Measurements from ENCODE around the gene TJP1.
"Not testable (repeated sequence)": the region's sequence is repeated elsewhere in the genome, so short reads cannot be mapped to it uniquely, and the experiment has no call there.

The TJP1 gene

GRCh38 chr15:29696950-29697738, 125.1 kb downstream of the TJP1 start:
- no peak for DNase-seq

DNA sequence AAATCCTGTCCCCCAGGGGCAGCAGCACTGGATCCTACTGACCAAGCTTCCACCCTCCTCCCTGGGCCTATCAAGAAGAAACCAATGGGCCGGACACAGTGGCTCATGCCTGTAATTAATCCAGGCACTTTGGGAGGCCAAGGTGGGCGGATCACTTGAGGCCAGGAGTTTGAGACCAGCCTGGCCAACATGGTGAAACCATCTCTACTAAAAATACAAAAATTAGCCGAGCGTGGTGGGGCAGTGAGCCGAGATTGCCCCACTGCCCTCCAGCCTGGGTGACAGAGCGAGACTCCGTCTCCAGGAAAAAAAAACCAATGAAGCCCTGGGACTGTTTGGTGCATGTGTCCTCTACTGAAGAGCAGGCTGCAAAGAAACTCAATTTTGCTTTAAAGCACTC, 125.8 kb downstream of the TJP1 start:
- DNase-seq = not testable (repeated sequence)

DNA sequence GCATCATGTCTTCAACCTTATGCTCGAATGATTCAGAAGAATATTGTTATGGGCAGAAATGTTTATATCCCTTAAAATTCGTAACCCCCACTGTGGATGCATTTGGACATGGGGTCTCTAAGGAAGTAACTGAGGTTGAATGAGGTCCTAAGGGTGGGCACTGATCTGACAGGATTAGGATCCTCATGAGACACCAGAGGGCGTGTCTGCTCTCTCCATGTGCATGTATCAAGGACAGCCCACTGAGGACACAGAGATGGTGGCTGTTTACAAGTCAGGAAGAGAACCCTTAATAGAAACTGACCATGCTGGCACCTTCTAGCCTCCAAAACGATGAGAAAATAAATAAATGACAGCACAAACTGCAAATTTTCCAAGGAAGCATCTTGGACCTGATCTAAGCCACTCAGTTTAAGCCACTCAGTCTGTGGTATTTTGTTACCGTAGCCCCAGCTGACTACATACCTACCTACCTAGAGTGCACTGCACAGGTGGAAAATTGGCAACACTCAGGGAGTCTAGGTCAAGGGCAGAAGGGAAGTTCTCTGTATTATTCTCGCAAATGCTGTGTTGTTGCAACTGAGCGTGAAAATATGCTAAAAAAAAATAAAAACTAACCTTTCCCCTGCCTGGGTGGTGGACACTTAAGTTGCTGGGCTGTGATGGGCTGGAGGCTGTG, 126.6 kb downstream of the TJP1 start:
- no peak for DNase-seq

- DNase-seq = no peak
These were observed 129.0 kb downstream of the TJP1 start for GRCh38 chr15:29693225-29693624.

DNA sequence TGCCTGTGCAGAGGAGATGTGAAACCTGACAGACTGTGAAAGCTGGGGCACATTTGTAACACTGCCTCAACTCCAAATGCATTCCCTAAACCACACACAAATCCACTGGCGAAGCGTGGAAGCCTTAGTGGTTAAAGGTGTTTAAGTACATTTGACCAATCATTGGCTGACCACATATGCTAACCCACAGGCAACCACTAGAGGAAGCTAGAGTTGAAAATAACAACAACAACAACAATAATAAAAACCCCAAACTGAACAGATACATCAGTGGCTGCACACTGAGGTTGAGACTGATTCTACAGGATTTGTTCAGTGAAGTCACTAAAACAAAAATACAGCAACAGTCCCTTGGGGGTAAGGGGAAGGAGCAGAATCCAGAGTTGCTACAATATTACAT, 129.7 kb downstream of the TJP1 start:
- no peak for DNase-seq

GRCh38 chr15:29690765-29691475, 131.3 kb downstream of the TJP1 start:
- no peak for DNase-seq

DNA sequence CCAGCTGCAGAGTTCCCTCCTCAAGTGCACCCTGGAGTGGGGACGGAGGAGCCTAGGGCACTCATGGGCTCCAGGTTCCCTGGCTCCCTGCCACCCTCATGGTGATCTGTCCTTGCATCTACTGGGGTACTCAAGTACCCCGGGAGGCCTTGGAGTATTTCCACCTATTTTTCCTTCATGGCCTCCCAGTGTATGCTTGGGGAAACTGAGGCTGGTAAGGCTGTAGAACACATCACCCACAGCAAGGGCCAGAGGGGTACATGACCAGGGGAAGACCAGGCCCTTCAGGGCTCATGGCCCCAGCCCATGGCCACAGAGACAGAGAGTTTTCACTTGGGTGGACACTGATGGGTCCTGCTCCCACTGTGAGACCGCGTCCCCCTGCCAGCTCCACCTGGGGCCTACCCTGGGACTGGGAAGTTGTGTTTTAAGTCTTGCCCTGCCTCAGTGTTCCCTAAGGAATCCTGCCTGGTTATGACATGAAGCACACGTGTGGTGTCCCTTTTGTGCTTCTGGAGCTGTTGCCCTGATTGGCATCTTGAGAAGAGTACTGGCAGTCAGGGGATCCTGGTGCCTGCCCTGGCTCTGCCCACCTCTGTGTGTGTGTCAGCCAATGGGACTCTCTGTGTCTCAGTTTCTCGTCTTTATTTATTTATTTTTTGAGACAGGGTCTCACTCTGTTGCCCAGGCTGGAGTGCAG, 132.8 kb downstream of the TJP1 start:
- no peak for DNase-seq

DNA sequence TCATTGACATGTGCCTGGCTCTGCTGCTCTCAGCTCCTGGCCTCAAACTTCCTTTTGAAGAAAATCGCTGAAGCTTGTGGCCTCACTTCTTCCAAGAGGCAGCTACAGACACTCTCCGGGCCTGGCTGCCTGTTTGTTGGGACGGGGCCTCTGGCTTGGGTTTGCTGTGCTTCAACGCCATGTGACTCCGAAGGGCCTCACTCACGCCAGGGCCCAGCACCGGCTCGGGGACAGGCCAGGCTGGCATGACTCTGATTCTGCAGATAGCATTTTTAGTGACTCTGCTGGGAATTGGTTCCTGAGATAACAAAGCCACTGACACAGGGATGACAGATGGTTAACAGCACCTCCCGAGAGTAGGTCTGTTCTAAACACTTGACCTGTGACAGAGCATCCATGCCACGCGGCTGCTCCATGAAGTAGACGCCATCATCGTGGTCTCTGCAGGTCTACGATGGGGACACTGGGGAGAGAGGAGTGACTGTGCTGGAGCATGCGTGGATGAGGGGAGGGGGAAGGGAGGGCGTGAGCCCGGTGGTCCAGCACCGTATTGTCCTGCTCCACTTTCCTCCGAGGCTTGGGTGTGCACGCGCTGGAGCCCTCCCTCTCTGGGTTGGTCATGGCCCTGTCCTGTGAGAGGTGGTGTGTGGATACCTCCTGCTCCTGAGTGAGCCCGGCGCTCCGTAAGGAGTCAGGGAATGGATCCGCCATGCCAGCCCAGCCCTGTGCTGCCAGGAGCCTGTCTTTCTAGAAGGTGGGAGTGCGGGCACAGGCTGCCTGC, 133.6 kb downstream of the TJP1 start:
- no peak for DNase-seq

GRCh38 chr15:29687939-29688505, 134.2 kb downstream of the TJP1 start:
- DNase-seq = no peak

DNA sequence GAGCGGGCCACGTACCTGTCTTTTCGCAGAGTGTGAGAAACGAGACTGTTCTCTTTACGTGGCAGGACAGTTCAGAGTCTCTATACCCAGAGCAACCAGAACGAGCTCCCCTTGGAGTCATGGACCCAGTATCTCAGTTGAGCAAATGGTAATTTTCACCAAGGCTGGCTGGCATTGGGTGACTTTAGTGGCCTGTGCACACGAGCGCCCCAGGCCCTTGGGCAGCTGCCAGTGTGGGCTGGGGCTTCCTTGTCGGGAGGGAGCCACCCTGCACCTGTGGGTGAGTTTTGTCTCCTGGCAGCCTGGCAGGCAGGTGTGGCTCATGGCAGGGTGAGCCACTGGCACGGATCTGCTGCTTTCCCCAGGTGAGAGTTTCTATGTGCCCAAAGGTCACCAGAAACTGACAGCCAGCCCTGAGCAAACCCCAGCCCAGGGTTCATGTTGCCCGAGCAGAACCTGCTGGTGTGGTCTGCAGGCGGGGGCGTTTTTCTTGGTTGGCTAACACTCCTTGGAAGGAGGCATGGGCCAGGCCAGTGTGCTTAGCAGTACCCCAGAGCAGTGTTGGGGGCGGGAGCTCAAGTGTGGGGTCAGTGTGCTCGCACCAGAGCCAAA, 135.0 kb downstream of the TJP1 start:
- DNase-seq = no peak

- no peak for DNase-seq
These were observed 135.6 kb downstream of the TJP1 start for GRCh38 chr15:29686445-29687203.

- DNase-seq = no peak
These were observed 136.2 kb downstream of the TJP1 start for GRCh38 chr15:29686079-29686425.

GRCh38 chr15:29685156-29686078, 136.9 kb downstream of the TJP1 start:
- DNase-seq = no peak

- DNase-seq = no peak
These were observed 139.5 kb downstream of the TJP1 start for GRCh38 chr15:29682781-29683180.

DNA sequence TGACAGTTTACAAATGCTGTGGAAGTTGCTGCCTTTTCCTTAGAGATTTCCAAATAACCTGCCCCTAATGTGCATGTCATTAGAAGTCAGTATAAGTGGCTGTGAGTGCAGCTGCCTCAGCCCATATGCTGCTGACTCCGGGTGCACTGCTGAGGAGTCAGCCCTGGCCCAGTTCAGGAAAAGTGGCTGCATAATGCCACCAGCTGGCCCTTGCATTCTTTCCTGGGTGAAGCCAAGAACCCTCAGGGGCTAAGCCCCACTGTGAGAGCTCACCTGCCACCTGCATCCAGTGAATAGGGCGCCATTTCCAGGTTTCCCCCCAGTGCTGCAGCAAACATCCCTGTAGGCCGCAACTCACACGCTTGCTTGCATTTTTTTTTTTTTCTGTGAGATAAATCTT, 139.9 kb downstream of the TJP1 start:
- no peak for DNase-seq

DNA sequence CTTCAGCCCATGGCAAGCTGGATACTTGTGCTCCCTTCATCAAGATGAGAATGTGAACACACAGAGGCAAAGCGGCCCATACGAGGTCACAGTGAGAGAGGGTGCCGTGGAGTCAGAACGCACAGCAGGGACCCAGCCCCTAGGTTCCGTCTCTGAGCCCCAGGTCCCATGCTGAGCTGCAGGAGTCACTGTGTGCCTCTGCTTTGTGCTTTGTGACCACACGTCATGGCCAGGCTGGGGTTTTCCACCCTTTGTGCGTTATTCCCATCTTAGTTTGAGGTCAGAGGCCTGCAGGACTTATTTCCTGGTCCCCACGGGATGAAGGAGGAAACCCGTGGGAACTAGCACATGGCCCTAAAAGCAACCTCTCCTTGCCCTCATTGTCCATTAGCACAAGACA, 140.3 kb downstream of the TJP1 start:
- no peak for DNase-seq

GRCh38 chr15:29681166-29681845, 141.0 kb downstream of the TJP1 start:
- DNase-seq = no peak

- no peak for DNase-seq
These were observed 141.7 kb downstream of the TJP1 start for GRCh38 chr15:29680465-29681165.

All from NCI-H1694 treated with DMSO at 0.1 percent for 48 hours (cell line).